ENCODE results near the gene ERBB3.

Gene ERBB3

DNA sequence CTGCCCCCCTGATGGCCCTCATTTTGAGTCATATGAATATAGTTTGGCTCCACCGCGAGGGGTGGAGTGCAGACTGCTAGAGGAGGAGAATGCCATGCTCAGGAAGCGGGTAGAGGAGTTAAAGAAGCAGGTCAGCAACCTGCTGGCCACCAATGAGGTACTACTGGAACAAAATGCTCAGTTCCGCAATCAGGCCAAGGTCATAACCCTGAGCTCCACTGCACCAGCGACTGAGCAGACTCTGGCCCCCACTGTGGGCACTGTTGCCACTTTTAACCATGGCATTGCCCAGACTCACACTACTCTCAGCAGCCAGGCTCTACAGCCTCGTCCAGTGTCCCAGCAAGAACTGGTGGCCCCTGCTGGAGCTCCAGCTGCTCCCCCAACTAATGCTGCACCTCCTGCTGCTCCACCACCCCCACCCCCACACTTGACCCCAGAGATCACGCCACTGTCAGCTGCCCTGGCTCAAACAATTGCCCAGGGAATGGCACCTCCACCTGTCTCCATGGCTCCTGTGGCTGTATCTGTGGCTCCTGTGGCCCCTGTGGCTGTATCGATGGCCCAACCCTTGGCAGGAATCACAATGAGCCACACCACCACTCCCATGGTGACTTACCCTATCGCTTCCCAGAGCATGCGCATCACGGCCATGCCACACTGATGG is 41.4 kb downstream of the ERBB3 start:
- Histone ChIP-seq H3K9me2 (replicated peaks; ENCODE audit: insufficient read depth, low read length) (no peaks in the 10 kb centered on the region), H3K9ac (ENCODE audit: low read length) (no peak overlapping the region), H3F3A (ENCODE audit: insufficient read depth, low read length) (peaks cover 27% of the 10 kb centered on the region)

DNA sequence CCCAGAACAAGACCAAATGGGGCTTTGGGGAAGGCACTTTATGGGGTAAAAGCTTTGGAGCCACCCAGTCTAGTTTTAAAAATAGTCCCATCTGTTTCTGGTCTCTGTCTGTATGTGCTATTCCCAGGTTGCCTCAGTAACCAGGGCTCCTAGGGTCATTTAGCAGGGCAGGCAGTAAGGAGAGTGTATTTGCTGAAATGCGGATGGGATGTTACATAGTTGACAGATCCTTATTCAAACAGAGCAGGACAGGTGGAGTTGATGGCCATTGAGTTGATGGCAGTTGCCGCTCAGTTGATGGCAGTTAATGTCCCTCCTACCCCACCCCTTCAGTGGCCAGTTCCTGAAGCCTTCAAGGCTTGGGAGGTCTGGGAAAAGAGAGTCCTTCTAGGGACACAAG is 42.7 kb downstream of the ERBB3 start:
- Histone ChIP-seq H2AFZ (ENCODE audit: low read length) (no peak overlapping the region), H3F3A (ENCODE audit: insufficient read depth, low read length) (peaks cover 28% of the 10 kb centered on the region), H3K4me3 (ENCODE audit: low read length) (no peak overlapping the region), H4K20me1 (ENCODE audit: insufficient read depth, low read length) (no peaks in the 10 kb centered on the region), H3K4me1 (ENCODE audit: low read length) (peaks cover 25% of the 10 kb centered on the region), H3K27me3 (replicated peaks; ENCODE audit: insufficient read depth, low read length) (no peaks in the 10 kb centered on the region), H3K36me3 (replicated peaks; ENCODE audit: insufficient read depth, low read length) (no peaks in the 10 kb centered on the region), H3K4me2 (ENCODE audit: low read depth, low read length) (no peak overlapping the region), H3K79me2 (ENCODE audit: low read length) (peaks cover 28% of the 10 kb centered on the region), H3K9ac (ENCODE audit: low read length) (no peak overlapping the region), H3K9me2 (replicated peaks; ENCODE audit: insufficient read depth, low read length) (no peaks in the 10 kb centered on the region), H3K9me3 (replicated peaks; ENCODE audit: insufficient read depth, low read length) (no peaks in the 10 kb centered on the region), H3K27ac (ENCODE audit: low read length) (no peak overlapping the region)
- no peak for DNase-seq
- TF ChIP-seq EZH2phosphoT487 (IDR thresholded peaks at IDR 0.05; ENCODE audit: low read length), result no peak
- TF ChIP-seq EZH2 (optimal IDR thresholded peaks at IDR 0.05; ENCODE audit: low read depth, low read length), result no peak
- TF ChIP-seq, protein P1, sequence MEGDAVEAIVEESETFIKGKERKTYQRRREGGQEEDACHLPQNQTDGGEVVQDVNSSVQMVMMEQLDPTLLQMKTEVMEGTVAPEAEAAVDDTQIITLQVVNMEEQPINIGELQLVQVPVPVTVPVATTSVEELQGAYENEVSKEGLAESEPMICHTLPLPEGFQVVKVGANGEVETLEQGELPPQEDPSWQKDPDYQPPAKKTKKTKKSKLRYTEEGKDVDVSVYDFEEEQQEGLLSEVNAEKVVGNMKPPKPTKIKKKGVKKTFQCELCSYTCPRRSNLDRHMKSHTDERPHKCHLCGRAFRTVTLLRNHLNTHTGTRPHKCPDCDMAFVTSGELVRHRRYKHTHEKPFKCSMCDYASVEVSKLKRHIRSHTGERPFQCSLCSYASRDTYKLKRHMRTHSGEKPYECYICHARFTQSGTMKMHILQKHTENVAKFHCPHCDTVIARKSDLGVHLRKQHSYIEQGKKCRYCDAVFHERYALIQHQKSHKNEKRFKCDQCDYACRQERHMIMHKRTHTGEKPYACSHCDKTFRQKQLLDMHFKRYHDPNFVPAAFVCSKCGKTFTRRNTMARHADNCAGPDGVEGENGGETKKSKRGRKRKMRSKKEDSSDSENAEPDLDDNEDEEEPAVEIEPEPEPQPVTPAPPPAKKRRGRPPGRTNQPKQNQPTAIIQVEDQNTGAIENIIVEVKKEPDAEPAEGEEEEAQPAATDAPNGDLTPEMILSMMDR (IDR thresholded peaks at IDR 0.05; ENCODE audit: low read length), result no peak

More for the DNA sequence above, 41.4 kb downstream of the ERBB3 start:
- no peak overlapping the region for H3K4me2 ChIP-seq (ENCODE audit: low read depth, low read length)
- no peaks in the 10 kb centered on the region for H3K9me3 ChIP-seq (replicated peaks; ENCODE audit: insufficient read depth, low read length)
- no peaks in the 10 kb centered on the region for H4K20me1 ChIP-seq (ENCODE audit: insufficient read depth, low read length)
- H3K79me2 ChIP-seq (ENCODE audit: low read length), result peaks cover 32% of the 10 kb centered on the region
- H3K27me3 ChIP-seq (replicated peaks; ENCODE audit: insufficient read depth, low read length), result no peaks in the 10 kb centered on the region
- no peak overlapping the region for H3K4me3 ChIP-seq (ENCODE audit: low read length)
- no peaks in the 10 kb centered on the region for H3K36me3 ChIP-seq (replicated peaks; ENCODE audit: insufficient read depth, low read length)
- no peak for TF ChIP-seq EZH2phosphoT487 (IDR thresholded peaks at IDR 0.05; ENCODE audit: low read length)
- TF ChIP-seq EZH2 (optimal IDR thresholded peaks at IDR 0.05; ENCODE audit: low read depth, low read length), result no peak
- TF ChIP-seq, protein P1 (IDR thresholded peaks at IDR 0.05; ENCODE audit: low read length), result no peak
- H3K27ac ChIP-seq (ENCODE audit: low read length), result no peak overlapping the region
- H3K4me1 ChIP-seq (ENCODE audit: low read length), result peaks cover 13% of the 10 kb centered on the region
- no peak for DNase-seq
- H2AFZ ChIP-seq (ENCODE audit: low read length), result no peak overlapping the region

DNA sequence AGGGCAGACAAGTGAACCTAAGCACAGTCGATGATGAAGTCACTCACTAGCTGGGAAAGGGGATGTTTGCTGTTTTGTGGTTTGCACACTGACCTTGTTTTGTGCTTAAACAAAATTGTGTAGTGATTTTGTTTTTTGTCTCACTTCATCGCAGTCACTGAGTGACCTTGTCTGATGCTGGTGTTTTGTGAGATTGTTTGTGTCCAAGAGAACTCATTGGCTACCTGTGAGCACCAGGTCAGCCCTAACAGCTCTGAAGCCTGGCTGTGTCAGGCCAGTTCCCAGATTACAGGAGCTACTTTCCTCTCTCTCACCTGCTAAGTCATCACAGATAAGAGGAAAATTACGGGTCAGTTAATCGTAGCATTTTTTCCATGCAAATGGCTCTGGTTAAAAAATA is 44.2 kb downstream of the ERBB3 start:
- H3K79me2 ChIP-seq (ENCODE audit: low read length), result peaks cover 30% of the 10 kb centered on the region
- H4K20me1 ChIP-seq (ENCODE audit: insufficient read depth, low read length), result no peaks in the 10 kb centered on the region
- no peak for DNase-seq
- H3K4me1 ChIP-seq (ENCODE audit: low read length), result peaks cover 22% of the 10 kb centered on the region
- H3K4me3 ChIP-seq (ENCODE audit: low read length), result no peak overlapping the region
- TF ChIP-seq EZH2 (optimal IDR thresholded peaks at IDR 0.05; ENCODE audit: low read depth, low read length), result no peak
- TF ChIP-seq, protein P1 (IDR thresholded peaks at IDR 0.05; ENCODE audit: low read length), result no peak
- TF ChIP-seq EZH2phosphoT487 (IDR thresholded peaks at IDR 0.05; ENCODE audit: low read length), result no peak
- H3F3A ChIP-seq (ENCODE audit: insufficient read depth, low read length), result peaks cover 22% of the 10 kb centered on the region
- no peaks in the 10 kb centered on the region for H3K36me3 ChIP-seq (replicated peaks; ENCODE audit: insufficient read depth, low read length)
- H3K9me3 ChIP-seq (replicated peaks; ENCODE audit: insufficient read depth, low read length), result no peaks in the 10 kb centered on the region
- H3K9ac ChIP-seq (ENCODE audit: low read length), result no peak overlapping the region
- H3K4me2 ChIP-seq (ENCODE audit: low read depth, low read length), result no peak overlapping the region
- H3K27ac ChIP-seq (ENCODE audit: low read length), result no peak overlapping the region
- H2AFZ ChIP-seq (ENCODE audit: low read length), result no peak overlapping the region
- no peaks in the 10 kb centered on the region for H3K9me2 ChIP-seq (replicated peaks; ENCODE audit: insufficient read depth, low read length)
- H3K27me3 ChIP-seq (replicated peaks; ENCODE audit: insufficient read depth, low read length), result no peaks in the 10 kb centered on the region

Data from MM.1S (cell line).